Brain pericyte (primary cell): ENCODE results near the gene HOXA1.

Source experiments
- DNase-seq: peaks from one replicate; pipeline ENCODE4 v3.0.0-alpha.2; 2012; ENCODE audit warnings: low read depth, low spot score

HOXA1 gene

DNA sequence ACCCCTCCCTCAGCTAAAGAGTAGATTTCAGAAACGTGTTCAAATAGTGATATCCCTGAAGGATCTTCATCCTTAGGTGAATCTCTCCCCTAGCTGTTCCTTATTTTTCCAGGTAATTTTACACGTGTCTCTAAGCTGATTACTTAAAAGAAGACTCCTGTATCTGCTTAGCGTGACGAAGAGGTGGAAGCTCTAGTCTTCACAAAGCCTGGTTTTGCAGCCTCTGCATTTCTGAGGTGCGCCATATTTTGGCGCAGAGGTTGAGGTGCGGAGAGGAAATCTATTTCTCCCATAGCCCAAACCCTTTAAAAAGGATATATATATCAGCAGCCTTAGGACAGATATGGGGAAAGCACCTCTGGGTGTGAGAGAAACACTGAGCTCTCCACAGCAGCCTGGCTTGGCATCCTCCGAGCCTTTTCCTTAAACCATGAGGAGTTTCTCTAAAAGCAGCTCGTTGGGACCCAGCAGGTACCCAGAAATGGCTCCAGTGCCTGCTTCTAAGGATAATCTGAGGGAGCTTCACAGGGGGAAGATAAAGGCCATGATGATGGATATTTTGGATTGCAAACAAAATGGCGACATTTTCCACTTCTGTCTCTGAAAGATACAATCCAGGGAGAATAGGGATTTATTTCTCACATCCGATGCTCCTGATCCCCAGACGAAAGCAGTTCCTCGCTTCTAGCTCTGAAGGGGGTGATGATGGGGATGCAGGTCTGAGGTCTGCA lies 9.7 kb upstream of the HOXA1 start:
- DNase-seq: no peak

DNA sequence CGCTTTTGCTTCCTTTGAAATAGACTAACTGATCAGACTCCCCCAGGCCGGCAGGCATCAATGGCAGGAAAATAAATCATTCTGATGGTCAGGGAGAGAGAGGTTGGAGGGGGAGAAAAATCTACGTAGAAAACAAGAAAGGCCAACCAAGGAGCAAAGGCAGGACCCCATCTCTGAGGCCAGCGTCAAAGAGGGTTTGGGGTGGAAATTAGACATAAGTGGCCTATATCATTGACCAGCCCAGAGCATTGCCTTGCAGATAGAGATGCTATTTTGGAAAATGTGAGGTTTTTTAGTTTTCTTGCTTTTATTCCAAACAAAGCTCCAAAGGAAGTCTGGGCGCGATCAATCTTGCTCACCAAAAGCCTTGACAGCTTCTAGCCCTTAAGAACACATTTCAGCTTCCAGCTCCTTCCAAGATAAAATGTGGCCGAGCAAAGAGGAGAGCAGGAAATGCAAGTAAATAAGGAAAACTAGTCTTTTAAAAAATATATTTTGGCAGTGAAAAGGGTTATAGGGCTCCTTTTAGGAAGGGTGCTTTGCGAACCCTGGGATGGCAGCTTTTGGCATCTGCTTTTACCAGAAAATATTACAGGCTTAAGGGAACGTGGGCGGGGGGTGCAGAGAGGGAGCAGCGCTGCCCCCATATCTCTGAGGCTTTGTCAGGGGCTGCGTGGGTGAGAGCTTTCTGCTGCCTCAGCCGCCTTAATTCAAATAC lies 8.7 kb upstream of the HOXA1 start:
- DNase-seq: no peak

DNA sequence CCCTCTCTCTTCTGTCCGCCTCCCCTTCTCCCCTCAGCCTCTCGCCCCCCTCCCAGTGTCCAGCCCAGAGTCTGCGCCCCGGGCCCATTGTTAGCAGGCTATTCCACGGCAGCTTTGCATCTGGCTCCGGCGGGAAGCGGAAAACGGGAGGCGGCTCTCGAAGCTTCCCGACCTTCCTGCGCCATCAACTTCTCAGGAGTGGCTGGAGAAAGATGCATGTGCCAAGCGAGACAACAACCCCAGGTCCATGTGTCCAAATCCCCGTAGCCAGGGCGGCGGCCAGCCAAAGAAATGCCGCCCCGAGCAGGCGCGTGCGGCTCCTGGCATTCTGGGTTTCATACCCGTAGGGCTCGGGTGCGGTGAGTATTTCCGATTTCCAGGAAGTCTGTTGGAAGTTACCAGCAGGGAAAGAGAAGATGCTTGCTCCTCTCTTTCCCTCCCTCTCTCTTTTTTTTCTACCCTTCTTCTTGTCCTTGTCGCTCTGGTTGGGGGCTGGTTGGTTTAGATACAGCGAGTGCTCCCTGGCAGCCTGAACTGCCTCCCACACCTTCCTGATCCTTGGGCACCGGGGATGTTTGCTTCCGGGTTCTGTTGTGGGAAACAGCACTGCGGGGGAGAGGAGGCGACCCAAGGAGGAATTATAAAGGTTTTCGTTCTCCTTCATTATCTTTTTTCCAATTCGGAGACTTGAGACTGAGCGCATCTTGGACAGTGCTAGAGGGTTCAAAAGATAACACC lies 7.9 kb upstream of the HOXA1 start:
- no peak for DNase-seq

DNA sequence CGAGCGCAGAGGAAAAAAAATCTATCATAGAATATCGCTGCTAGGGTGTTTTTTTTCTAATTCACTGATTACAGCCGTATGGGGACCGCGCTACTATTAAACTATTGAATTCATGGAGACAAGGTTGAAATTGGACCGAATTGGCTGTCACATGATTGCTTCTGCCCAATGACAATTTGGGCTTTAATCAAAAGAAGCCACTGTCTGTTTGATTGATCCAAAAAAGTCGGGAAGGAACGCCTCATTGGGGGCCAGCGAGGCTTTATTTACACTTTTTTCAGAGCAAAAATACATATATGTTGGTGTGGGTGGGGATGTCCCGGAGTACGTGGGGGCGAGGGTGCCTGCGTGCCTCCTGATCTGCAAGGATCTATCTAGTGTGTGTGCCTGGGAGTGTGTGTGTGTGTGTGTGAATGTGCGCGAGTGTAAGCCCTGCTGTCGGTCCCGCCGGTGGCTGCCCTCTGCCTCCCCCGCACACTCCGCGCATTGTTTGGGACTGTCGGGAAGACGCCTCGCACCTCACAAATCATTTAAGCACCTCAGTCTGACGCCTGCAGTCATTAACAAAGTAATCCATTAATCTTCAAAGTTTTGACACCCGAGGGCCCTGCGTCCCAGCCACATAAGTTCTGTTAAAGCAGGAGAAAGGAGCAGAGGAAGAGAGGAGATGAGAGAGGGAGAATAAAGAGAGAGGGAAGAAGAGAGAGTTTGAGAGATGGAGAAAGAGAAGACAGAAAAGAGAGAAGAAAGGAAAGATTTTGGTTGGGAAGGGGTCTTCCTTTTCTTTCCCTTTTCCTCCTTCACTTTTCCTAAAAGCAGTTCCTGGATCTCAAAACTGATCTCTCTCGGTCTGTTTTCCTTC lies 7.0 kb upstream of the HOXA1 start, which contains the start of gene HOXA2:
HOXA2 (minus strand) TSS at position 103 of the 862 bp plus-strand sequence. CDS start 183 bp downstream, outside the sequence.
- no peak for DNase-seq

DNA sequence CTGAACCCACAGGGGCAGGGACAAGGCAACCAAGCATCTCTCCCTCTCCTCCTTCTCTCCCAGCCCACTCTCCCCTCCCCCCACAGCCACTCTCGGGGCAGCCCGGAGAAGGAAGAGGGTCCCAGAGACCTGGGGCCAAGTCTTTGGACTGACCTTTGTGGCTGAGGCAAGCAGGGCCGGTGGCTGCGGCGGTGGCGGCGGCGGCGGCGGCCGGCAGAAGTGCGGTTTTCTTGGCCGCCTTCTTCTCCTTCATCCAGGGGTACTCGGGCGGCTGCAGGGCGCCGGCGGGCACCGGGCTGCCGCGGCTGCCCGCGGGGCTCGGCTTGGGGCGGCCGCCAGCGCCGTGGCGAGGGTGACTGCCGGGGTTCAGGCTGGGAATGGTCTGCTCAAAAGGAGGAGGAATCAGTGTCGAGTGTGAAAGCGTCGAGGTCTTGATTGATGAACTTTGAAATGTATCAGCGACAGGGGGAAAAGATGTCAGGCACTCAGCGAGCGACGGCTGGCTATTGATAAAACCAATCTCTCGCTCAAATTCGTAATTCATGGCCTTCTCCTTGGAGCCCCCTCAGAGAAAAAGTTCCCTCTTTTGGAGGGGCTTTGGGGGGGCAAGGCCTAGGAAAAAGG lies 6.3 kb upstream of the HOXA1 start:
- no peak for DNase-seq

DNA sequence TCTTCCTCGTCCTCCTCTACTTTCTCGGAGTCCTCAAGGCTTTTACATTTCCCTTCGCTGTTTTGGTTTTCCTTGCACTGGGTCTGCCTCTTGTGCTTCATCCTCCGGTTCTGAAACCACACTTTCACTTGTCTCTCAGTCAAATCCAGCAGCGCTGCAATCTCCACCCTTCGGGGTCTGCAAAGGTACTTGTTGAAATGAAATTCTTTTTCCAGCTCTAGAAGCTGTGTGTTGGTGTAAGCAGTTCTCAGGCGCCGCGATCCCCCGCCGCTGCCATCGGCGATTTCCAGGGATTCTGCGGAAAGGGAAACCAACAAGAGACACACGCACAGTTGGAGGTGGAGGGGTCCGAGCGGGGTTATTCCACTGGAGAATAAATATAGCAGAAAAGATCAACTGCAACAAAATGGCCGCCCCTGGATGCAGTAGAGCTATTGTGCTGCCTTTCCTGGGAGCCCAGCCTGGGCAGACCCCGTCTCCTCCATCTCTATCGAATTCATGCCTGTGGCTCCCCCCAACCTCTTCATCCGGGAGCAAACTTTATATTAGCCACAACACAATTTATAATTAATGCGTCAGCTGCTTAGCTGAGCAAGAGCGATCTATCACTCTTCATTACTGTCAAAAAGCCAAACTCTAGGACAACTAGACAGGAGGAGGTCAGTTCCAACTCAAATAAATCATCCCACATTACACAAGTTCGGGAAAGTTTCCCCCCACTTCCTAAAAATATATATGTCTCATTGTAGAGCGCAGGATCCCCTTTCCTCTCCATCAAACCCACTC lies 5.6 kb upstream of the HOXA1 start:
- no peak for DNase-seq

DNA sequence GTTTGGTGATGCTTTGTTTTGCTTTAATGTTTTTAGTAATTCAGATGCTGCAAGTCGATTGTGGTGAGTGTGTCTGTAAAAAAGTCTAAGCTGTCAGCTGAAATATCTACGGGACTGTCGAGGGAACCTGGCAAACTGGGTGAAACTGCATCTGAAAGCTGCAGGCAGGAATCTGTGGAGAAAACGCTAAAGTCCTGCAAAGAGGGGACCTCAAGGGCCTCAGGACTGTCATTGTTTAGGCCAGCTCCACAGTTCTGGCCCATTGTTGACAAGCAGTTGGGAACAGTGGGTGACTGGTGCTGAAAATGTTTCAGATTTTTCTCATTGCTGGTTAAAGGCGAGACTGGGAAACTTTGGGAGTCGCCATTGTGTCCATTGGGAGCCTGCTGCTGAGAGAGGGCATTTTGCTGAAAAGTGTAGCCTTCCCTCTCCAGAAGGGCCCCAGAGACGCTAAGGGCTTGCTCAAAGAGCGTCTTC lies 4.9 kb upstream of the HOXA1 start:
- DNase-seq: no peak

DNA sequence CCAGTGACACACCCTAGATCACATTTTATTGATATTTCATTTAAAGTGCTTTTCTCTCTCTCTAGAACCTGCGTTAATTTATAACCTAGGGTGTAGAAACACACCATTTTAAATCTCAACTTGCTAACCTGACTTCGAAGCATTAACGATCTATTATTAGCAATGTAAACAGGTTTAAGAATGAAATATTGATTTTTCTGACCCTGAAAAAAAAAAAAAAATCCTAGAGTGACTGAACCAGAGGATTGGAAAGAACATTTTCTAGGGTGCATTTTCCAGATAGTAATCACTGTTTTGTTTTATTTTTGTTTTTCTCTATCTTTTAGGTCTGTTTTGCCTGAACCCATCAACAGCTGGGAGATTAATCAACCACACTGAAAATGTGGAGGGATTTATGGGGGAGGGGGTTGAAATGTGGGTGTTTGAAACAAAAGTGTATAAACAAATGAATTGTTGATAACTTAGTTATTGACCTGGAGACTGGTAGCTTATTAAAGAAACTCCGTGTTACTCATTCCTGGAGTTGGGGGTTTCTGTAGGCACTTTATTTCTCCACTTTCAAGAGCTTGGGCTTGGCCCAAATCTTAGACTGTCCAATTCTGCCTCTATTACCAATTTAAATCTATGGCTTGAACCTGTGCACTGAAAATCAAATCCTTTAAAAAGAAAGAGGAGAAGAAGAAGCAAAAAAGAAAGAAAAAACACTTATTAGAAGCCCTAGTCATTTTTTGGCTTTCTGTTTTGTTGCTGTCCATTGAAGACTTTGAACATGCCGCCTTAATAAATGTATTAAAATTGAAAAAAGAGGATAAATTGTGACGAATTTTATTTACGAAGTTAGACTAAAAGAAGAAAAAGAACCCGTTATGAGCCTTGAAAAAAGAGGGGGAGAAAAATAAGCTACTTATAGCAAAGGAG lies 3.9 kb upstream of the HOXA1 start:
- no peak for DNase-seq

DNA sequence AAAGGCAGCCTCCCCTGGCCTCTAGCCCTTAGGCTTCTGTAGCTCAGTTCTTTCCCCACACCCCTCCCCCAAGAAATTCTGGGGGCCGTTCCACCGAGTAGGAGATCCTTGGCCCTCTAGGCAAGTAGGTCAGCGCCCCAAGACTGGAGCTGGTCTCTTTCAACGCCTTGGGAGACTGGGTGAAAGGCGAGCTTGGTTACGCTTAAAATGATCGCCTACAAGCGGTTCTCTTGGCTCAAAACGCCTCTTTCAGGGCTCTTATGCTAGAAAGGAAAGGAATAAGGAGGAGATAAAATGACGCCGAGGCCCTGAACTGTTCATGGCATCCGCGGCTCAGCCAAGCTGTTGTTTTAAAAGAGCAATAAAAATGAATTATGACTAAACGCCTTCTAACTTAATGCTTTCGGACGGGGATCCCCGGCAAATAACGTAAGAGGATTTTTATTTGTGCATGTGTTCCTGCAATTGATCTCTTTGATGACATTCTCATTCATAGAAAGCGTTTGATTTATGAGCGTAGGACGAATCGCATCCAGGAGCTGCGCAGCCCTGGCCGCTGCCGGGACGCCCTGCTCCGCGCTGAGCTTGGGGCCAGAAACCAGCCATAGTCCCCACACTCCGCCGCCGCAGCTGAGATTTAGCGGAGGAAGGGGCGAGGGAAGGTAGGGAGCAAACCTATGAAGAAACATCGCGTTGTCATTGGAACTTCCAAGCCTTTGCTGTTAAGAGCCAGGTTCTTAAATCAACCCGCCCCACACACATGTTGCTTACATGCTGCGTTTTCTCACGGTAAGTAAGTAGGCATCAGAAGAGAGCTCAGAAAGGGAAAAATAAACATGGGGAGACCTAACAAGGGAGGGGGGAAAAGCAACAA lies 3.0 kb upstream of the HOXA1 start:
- no peak for DNase-seq

DNA sequence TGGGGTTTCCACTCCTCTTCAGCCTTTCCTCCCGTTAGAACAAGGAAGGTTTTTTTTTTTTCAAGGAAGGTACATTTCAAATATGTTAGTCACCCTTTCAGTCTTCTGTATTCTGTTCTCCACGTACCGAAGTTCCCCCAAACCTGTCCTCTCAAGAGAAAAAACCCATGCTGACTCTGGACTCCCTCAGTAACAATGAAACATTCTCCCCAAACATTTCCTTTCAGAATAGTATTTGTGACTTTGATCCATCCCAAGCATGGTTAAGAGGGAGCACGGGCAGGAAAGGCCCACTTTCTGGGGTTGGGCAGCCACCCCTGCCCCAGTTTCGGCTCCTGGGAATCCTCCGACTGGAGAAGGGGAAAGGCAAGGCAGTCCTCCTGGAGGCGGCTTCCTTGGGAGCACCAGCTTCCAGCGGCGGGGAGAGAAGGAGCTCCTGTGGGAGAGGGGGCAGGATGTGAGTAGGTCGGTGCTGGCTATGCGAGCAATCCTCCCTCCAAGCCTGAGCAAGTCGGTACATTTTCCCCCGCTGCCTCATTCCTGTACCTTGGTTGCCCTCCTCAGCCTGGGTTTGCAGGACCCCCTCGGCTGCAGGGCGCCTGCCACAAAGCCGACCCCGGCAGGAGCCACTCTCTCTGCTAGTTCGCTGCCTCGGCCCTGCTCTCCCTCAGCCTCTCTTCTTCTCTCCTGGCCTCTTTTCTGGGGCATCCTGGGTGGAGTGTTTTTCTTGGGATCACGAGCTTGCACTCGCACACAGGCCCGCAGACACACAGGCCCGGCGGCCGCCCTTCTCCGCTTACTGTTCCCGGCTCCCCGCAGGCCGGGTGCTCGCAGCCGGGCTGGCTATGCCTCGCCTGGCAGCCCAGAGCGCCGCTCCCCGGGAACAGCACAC lies 2.1 kb upstream of the HOXA1 start:
- no peak for DNase-seq

DNA sequence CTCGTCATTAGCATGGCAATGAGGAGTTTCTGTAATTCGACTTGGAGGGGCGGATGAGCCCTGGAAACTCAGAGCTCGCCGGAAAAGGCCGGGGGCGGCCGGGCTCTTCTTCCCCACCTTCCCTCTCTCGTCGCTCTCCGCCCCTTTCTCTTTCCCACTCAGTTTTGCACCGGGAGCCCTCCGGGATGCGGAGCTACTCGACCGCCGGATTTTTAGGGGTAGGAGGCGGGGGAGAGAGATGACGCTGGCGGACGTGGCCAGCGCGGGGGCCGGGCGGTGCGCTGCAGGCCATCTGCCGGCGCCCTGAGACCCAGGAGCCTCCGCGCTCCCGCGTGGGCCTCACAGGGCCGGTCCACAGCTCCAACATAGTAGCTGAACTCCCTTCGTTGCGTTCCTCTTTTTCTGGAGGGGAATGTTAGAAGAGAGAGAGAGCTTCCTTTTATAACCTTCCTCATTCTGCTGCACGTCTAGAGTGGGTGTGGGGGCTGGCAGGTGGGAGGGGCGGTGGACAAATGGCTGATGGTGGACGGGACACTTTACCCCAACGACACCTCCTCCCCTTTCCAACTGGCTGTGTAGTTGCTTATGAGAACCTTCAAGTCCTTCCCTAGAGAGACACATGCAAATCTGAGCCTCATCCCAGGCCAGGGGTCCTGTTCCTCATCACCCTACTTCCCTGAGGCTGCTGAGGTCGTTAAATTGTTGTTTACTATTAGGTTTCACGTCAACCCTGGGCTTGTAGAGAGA lies 1.1 kb upstream of the HOXA1 start:
- DNase-seq: no peak

DNA sequence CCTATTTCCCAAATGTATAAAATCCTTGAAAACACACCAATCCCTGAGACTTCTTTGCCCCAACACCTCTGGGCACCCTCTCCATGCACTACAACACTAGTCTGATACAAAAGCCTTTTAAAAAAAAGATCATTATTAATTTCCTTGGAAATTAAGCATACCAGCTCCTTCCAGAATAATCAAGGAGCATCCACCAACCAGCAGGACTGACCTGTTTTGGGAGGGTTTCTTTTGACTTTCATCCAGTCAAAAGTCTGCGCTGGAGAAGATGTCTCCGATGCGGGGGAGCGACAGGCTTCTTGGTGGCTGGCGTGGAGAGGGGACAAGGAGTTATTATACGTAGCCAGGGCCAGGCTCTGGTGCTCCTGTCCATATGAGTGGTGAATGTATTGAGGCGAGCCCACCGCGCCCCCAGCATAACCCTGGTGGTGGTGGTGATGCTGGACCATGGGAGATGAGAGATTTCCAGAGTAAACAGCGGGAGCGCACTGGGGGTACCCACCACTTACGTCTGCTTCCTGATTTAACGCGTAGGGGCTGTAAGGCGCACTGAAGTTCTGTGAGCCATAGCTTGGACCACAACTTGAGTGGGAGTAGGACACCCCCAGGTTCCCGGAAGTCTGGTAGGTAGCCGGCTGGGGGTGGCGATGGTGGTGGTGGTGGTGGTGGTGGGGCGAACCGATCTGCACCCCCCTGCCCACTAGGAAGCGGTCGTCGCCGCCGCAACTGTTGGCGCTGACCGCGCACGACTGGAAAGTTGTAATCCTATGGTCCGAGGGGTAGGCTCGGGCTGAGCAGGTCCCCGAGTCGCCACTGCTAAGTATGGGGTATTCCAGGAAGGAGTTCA lies 527 bp downstream of the HOXA1 start:
- DNase-seq: no peak

DNA sequence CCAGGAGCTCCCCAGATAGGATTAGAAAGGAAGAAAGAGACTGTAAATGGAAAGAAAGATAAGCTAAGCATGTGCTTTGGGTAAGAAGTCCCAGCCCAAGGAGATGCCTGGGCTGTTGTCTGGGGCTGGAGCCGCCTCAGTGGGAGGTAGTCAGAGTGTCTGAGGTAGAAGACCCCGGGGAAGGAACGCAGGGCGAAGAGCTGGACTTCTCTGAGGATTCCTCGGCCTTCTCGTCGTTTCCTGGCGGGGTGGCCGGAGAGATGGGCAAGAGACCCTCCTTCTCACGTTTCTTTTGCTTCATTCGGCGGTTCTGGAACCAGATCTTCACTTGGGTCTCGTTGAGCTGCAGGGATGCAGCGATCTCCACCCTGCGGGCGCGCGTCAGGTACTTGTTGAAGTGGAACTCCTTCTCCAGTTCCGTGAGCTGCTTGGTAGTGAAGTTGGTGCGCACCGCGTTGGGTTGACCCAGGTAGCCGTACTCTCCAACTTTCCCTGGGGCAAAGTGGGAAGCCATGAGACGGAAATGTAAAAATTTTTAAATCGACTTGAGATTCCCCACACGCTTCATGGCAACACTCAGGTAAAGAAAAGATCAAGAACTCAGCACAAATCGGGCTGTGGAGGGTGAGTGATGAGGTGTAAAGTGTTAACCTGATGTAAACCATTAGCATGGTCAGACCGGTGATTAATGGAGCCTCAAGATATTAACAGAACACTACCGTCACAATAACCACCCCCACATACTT lies 1.3 kb downstream of the HOXA1 start:
- no peak for DNase-seq

DNA sequence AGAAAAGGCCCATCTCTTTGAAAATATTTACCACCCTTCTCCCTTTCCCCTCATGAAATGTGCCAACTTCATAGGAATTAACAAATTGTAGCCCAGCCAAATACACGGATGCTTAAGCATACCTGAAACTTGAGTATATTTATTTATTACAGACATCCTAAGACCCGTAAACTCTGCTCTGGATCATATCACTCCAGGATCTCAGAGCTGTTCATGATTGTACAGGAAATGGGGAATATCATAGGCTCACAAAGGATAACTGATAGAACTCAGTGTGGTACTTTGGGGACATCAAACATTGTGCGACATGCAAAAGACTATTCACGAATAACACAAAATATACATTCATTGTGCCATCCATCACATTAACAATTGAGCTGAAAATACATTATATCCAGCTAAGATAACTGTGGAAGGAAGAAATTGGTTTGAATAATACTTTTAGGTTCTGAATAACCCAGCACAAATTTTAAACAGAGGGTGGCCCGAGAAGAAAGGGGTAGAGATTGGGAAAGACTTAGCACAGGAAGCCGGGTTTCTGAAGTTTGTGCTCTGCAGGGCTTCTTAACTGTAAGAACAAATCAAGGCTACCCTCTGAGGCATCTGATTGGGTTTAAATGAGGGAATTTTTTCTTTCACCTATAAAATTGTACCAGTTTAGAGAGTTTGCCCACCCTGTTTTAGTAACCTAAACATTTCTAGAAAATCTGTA lies 2.5 kb downstream of the HOXA1 start:
- no peak for DNase-seq
